CD4-positive, alpha-beta T cell treated with Interferon alpha-2 for 1 hour (primary cell): ENCODE measurements around the gene FAM200C.

Experiments used
- DNase-seq, 2 donors: peaks; one replicate each; pipeline ENCODE4 v3.0.0-alpha.2; 2020 to 2022

The FAM200C gene

DNA sequence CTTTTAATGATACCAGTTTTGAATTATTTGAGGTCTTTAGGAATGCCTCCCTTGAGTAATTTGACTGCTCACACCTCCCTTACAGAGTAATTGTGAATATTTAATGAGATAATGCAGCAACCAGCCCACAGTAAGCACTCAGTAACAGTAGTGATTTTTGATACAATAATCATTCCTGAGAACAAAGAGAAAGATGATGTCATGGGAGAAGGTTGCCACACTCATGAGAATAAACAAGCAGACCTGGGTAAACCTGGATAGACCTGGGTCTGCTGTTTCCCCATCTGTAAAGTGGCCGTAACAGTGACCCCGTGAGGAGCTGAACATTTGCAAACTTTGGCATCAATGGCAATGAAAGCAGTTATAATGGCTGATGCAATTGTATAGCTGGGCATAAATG is 33.6 kb downstream of the FAM200C start:
- DNase-seq = no peak

- no peak for DNase-seq
These were observed 36.0 kb downstream of the FAM200C start for GRCh38 chr5:160363660-160364395.

GRCh38 chr5:160363211-160363610 is 36.6 kb downstream of the FAM200C start:
- no peak for DNase-seq

GRCh38 chr5:160361624-160362228 is 38.1 kb downstream of the FAM200C start:
- no peak for DNase-seq

- no peak for DNase-seq
These were observed 39.5 kb downstream of the FAM200C start for GRCh38 chr5:160360310-160360709.

DNA sequence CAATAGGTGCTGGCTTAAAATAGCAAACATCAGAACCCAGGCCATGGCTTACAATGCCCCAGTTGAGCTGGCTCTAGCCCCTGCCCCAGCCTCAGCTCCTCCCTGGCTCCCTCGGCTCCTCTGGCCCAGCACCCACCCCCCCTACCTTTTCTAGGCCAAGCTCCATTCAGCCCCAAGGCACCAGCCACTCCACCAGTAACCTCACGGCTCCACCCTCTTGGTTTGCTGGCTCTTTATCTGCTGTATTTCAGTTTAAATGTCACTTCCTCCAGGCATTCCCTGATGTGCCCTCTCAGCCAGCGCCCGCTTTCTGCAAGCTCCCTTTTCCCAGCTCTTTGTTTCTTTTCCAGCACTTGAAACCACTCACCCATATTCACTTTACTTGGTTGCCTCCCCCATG is 40.0 kb downstream of the FAM200C start:
- DNase-seq = no peak

DNA sequence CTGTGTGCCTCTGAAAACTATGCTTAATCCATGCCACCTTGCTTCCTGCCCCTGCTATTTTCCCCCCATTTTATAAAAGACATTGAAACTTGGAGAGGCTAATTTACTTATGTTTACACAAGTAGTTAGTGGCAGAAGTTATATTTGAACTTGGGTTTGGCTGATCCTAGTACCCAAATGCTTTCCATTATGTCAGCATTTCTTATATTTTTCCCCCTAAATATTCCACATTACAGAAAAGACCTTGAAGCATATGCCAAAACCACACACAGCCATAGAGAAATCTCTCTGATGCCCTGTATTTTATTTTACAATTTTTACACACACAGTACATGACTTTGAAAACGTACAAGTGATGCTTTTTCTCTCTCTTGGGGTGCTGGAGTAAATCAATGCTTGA is 40.6 kb downstream of the FAM200C start:
- no peak for DNase-seq

DNA sequence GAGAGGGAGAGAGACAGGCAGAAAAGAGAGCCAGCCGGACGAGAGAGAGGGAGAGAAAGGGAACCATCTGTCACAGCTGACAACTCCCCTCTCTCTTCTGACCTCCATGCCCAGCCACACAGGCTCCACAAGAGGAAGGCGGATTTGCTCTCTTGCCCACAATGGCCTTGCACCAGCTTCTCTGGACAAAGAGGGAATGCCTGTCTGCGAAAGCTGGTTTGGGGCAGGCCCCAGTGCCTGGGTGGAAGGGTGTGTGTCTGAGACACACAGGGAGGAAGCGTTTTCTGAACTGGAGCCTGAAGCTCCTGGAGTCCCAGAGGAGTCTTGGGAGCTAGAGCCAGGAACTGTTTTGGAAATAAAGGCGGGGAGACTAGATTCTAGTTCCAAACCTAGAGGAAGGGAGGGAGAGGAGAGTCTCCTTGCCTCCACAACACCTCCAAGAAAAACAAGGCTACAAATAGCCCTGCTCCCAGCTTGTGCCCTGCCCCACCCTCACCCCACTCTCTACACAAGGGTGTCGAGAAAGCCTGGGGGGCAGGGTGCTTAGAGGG is 41.9 kb downstream of the FAM200C start:
- no peak for DNase-seq

GRCh38 chr5:160357394-160357793 is 42.5 kb downstream of the FAM200C start:
- no peak for DNase-seq

- DNase-seq = no peak
These were observed 43.1 kb downstream of the FAM200C start for GRCh38 chr5:160356550-160357347.

GRCh38 chr5:160354666-160355065 is 45.2 kb downstream of the FAM200C start:
- DNase-seq = no peak

DNA sequence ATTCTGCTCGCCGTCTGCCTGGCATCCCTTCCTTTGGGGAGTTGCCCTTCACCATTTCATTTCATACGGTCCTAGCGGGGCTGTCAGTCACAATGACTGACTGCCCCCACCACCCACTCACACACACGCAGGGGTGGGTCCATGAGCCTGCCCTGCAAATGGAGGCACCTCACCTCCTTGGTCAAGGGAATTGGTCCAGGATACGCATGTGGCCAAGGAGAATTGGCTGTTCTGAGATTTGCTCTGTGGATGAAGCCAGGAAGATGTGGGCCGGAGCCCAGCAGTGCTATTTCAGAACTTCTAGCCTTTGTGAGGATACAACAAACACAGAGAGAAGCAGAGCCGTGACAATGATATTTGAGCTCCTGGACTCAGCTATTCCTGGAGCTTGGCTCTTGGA is 46.5 kb downstream of the FAM200C start:
- DNase-seq = no peak

- DNase-seq = no peak
These were observed 47.5 kb downstream of the FAM200C start for GRCh38 chr5:160352308-160352707.

GRCh38 chr5:160349935-160350303 is 49.9 kb downstream of the FAM200C start:
- DNase-seq = no peak

- no peak for DNase-seq
These were observed 50.5 kb downstream of the FAM200C start for GRCh38 chr5:160349249-160349934.

GRCh38 chr5:160348080-160348479 is 51.8 kb downstream of the FAM200C start:
- no peak for DNase-seq

DNA sequence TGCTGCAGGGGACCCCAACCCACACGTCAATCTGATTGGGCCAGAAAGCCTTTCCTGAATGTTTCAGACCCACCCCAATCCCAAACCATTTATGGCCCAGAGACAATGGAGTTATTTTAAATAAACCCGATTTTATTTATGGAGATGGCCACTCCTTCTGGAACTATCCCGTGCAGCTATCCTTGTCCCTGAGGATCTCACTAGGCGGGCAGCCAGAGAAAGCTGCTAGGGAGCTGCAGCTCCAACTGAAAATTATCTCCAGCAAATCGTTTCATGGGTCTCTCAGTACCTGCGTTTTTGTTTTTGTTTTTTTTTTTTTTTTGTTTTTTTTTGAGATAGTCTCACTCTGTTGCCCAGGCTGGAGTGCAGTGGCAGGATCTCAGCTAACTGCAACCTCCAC is 52.4 kb downstream of the FAM200C start:
- DNase-seq = no peak
